IgD-negative memory B cell (primary cell): ENCODE measurements around the gene HBZ. TPM values are rescaled to one million over a fixed set of nuclear protein-coding genes. Genes with fewer than 3 reads are reported as not detected.

Experiments used
- H3K27ac Mint-ChIP-seq, 3 donors: one replicate each; pipeline ENCODE4 v1.8.0; 2020 to 2022; ENCODE audit warnings: mild to moderate bottlenecking in 3 of 3, mixed read lengths in 3 of 3, moderate library complexity in 1 of 3
- H3K27me3 Mint-ChIP-seq: one replicate; pipeline ENCODE4 v1.8.0; 2021; ENCODE audit warnings: mixed read lengths
- H3K36me3 Mint-ChIP-seq: one replicate; pipeline ENCODE4 v1.8.0; 2020; ENCODE audit warnings: mild to moderate bottlenecking, mixed read lengths
- H3K4me1 Mint-ChIP-seq, 3 donors: one replicate each; pipeline ENCODE4 v1.8.0; 2020 to 2022; ENCODE audit warnings: mixed read lengths in 3 of 3, mild to moderate bottlenecking in 1 of 3
- H3K4me3 Mint-ChIP-seq, 4 donors: one replicate each; pipeline ENCODE4 v1.8.0; 2020 to 2022; ENCODE audit warnings: mild to moderate bottlenecking in 4 of 4, mixed read lengths in 4 of 4, moderate library complexity in 3 of 4
- H3K9me3 Mint-ChIP-seq, 3 donors: one replicate each; pipeline ENCODE4 v1.8.0; 2020 to 2021; ENCODE audit warnings: mixed read lengths in 3 of 3, mild to moderate bottlenecking in 1 of 3
- polyA plus RNA-seq: library from polyadenylated mRNA; unstranded; fragments of 300-500 nt; fragmentation: Illumina TruSeq; gene quantifications from one replicate; pipeline ENCODE4 v1.2.3, GENCODE V29; 2021

The HBZ gene
- not detected for polyA plus RNA-seq

DNA sequence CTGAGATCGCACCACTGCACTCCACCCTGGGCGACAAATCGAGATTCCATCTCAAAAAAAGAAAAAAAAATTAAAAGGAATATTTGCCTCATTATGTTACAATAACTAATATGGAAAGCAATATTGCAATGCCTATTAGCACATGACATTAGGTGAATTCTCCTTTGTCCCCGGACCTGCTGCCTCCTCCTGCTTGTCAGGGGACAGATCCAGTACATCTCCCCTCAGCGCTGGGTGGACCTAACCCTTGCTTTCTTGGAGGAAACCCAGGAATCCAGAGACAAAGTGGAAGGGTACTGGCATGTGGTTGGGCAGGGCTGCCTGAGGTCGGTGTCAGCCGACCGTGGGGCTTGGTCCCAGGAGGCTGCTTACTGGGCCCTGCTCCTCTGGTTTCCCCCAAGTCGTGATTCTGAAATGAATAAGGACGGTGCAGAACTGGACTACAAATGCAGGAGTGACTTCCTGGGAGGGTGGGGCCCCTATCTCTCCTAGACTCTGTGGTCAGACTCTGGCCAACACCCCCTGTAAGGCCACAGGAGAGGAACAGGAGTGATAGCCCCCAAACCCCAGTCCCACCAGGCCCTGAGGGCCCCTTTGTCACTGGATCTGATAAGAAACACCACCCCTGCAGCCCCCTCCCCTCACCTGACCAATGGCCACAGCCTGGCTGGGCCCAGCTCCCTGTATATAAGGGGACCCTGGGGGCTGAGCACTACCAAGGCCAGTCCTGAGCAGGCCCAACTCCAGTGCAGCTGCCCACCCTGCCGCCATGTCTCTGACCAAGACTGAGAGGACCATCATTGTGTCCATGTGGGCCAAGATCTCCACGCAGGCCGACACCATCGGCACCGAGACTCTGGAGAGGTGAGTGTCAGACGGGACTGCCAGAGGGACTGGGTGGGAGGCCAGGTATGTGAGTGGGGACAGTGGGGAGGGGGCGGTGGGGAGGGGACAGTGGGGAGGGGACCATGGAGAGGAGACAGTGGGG, at the start of gene HBZ:
Gene HBZ, plus strand, starts transcription at position 504 of the 988 bp plus-strand sequence. Its CDS starts 266 bp downstream, at position 770.
- Mint-ChIP-seq H3K36me3 (peaks cover 2% of the 10 kb centered on the region), H3K9me3 (no peaks in the 10 kb centered on the region), H3K27ac (no peak within 1 kb of the TSS)

DNA sequence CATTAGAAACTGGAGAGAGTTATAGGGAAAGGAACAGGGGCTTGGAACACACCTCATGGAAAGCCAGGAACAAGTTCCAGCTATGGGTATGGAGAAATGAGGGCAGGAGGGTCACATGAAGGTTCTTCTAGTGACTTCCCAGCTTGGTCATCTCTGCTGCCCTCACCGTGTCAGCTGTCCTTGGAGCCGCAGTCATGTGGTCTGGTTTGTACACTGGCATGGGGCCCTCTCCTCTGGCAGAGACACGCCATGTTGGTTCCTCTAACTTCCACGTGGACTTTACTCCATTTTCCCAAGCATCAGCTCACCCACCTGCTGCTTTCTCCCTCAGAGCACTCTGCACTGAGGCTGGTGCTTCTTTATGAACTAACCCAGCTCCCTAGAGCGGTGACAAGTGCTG, 48.1 kb upstream of the HBZ start:
- Mint-ChIP-seq H3K4me3 (no peak overlapping the region), H3K27me3 (no peaks in the 10 kb centered on the region), H3K4me1 (peaks cover 0 to 3% (median 0%) of the 10 kb centered on the region in 3 donors), H3K36me3 (peaks cover 4% of the 10 kb centered on the region), H3K27ac (no peak overlapping the region), H3K9me3 (no peaks in the 10 kb centered on the region)

More for the DNA sequence above, at the start of gene HBZ:
- Mint-ChIP-seq H3K4me1 (peaks cover 5 to 6% (median 5%) of the 10 kb centered on the region in 3 donors), H3K4me3 (peak within 1 kb of the TSS in 2 of 4 donors; percentile 39 to 45), H3K27me3 (peaks cover 21% of the 10 kb centered on the region)

DNA sequence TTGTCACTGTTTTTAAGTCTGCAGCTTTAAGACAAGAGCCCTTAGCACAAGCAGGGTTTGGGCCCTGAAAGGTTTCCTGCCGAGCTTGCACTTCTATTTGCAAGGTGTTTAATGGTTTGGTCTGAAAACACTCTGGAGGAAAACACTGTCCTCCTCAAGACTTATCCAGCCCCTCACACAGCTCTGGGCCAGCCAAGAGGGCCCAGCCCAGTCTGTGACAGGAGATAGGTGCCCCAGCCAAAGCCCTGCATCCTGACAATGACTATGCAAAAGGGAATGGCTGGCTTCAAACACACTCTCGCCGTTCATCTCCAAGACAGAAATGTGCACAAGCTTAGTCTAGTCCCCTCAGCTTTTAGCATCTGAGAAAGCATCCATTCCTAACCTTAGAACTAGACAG, 47.5 kb upstream of the HBZ start:
- Mint-ChIP-seq H3K27ac (no peak overlapping the region), H3K9me3 (no peaks in the 10 kb centered on the region), H3K36me3 (peaks cover 4% of the 10 kb centered on the region), H3K4me1 (peaks cover 0 to 3% (median 0%) of the 10 kb centered on the region in 3 donors), H3K27me3 (no peaks in the 10 kb centered on the region), H3K4me3 (no peak overlapping the region)

DNA sequence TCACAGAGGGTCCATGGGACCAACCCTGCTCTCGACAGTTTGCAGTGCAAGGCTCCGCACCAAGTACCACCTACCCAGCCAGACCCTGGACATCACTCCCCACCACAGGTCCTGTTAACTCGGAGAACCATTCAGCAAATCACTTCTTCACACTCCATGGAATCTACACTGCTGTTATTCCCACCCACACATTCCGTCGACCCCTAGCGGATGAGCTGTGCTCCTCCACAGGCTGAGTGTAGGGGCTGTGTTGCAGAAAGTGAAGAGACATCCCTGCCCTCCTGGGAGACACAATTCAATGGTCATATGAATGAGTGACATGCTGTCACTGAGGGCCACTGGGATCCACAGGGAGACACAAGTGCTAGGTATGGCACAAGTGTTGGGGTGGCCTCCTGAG, 46.9 kb upstream of the HBZ start:
- Mint-ChIP-seq H3K27me3 (no peaks in the 10 kb centered on the region), H3K36me3 (peaks cover 4% of the 10 kb centered on the region), H3K9me3 (no peaks in the 10 kb centered on the region), H3K4me3 (no peak overlapping the region), H3K4me1 (peaks cover 0 to 3% (median 0%) of the 10 kb centered on the region in 3 donors), H3K27ac (no peak overlapping the region)

DNA sequence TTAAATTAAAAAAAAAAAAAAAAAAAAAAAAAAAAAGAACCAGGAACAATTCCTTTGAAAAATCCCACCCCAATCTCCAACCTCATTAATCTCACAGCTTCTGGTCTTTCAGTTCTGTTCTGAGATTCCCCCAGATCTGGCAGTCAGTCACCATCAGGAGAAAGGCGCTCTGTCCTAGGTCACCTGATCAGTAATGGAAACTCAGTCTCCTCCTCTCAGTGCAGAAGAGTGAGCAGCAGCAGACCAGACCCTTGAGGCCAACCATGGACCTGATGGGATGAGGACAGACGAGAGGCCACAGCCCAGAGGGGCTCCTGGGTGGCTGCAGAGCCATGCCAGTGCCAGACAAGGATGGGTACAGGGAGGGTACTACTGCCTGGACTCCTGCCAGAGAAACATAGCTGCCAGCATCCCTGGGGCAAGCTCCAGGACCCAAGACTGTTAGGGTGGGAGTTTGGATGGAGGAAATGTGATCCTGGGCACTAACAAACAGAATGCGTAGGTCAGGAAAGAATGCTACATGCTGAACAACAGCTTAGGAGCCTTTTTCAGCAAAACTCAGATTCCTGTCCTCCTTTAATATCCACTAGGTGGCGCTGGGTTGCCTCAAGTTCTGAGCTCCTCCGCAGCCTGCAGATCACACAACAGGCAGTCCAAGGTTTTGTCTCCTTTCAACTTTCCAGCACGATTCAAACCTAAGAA, 45.7 kb upstream of the HBZ start:
- H3K9me3 Mint-ChIP-seq = no peaks in the 10 kb centered on the region
- no peaks in the 10 kb centered on the region for H3K27me3 Mint-ChIP-seq
- peaks cover 0 to 3% (median 0%) of the 10 kb centered on the region in 3 donors for H3K4me1 Mint-ChIP-seq
- no peak overlapping the region for H3K4me3 Mint-ChIP-seq
- H3K27ac Mint-ChIP-seq = peak overlapping the region in 2 of 3 donors; percentile 59 to 83
- peaks cover 2% of the 10 kb centered on the region for H3K36me3 Mint-ChIP-seq

DNA sequence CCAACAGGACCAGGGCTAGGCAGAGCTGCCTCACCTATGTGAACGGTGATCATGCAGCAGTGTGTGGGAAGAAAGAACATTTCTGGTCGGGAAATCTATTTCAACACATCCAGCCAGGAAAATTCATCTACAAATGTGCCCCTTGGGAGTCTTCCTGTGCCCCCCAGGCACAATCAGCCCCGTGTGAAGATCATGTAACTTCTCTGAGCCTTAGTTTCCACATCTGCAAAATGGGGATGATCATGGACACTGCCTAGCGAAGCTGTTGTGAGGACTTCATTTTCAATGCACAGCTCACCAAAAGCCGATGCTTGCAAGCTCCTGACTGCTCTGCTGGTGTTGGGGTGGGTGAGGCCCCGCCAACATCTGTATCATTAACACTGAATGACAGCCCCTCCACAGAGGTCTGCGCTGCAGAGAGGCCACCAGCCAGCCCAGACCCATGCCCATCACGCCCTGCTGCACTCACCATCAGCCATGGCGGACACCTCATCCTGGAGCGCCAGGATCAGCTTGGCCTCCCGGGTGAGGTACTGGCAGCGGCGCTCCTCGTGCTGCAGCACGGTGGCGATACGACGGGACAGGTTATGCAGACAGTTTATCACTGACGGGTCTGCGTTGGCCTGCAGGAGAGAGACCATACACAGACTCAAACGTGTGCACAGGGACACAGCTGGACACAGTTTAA, 40.1 kb upstream of the HBZ start:
- Mint-ChIP-seq H3K27ac (no peak overlapping the region), H3K4me1 (no peaks in the 10 kb centered on the region), H3K9me3 (no peaks in the 10 kb centered on the region), H3K36me3 (peaks cover under 1% of the 10 kb centered on the region), H3K4me3 (no peak overlapping the region), H3K27me3 (no peaks in the 10 kb centered on the region)

DNA sequence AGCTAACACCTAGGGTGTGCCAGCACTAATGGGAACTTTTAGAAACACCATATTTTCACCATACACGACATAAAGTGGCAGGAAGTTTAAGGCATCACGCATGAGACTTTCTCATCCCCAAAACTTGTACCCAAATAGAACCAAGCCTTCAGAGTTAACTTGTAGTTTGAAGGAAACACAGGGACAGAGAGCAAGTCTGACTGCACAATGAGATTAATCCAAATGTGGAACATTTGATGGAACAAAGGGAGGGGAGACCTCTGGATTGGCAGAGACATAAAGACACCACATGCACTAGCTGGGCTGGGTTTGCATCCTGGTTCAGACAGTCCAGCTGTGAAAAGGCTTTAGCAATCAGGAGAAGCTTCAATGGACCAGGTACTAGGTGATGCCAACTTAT, 38.1 kb upstream of the HBZ start:
- Mint-ChIP-seq H3K4me3 (no peak overlapping the region), H3K27me3 (no peaks in the 10 kb centered on the region), H3K27ac (peak overlapping the region in 1 of 3 donors; percentile 40), H3K4me1 (peaks cover 0 to 6% (median 5%) of the 10 kb centered on the region in 3 donors), H3K9me3 (no peaks in the 10 kb centered on the region), H3K36me3 (peaks cover 1% of the 10 kb centered on the region)

DNA sequence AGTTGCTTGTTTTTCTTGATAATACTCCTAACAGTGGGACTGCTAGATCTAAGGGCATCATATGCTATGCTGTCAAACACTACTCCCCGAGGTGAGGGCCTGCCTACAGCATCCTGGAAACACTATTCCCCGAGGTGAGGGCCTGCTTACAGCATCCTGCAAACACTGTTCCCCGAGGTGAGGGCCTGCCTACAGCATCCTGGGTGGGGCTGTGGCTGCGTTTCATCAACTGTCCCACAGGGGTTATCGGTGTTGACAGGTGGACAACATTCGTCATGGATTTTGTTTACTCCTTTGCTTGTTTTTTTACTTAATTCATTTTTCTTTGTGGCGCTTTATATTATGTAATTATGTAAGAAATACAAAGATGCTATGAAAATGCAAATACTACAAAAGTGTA, 36.4 kb upstream of the HBZ start:
- H3K27me3 Mint-ChIP-seq = no peaks in the 10 kb centered on the region
- H3K4me1 Mint-ChIP-seq = peaks cover 0 to 6% (median 5%) of the 10 kb centered on the region in 3 donors
- H3K9me3 Mint-ChIP-seq = no peaks in the 10 kb centered on the region
- peaks cover 1% of the 10 kb centered on the region for H3K36me3 Mint-ChIP-seq
- H3K4me3 Mint-ChIP-seq = no peak overlapping the region
- no peak overlapping the region for H3K27ac Mint-ChIP-seq

DNA sequence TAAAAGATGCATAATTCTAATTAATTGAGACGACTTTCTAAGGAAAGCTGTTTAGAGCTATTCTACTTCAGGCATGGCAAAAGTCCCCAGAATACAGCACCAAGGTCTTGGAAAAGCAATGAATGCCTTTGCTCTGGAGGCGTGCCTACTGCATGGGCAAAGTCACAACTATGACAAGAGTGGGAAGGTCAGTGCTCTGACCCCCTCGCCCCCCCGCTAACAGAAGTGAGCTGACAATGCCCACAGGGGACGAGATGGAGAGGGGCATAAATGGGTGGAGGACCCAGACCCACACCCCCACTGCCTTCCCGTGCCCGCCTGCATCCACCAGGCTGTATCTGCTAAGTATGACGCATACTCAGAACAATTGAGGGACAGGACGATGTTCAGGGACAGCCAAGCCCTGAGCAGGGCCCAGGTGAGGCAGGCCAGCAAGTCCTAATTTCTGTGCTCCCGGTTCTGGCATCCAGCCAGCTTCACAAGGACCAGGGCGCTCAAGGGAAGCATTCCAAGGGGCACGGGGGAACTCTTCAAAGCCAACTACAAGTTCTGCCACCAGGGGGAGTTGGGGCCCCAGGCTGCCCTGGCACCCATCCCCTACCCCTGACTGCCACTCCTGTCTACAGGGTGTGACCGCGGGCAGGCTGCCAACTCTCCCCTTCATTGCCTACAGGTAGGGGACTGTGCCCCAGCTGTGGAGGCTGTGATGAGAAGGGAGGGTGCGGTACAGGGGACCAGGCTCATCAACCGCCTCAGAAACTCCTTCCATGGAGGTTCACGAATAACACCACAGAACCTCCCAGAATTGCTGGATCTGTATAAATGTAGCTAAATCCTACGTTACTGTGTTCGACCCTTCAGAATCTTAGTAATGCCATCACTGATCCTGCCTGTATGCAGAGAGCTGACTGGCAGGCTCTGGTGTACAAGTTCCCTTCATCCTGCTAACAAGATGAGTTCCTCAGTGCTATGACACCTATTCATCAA, 34.8 kb upstream of the HBZ start:
- H3K4me1 Mint-ChIP-seq = peaks cover 0 to 6% (median 5%) of the 10 kb centered on the region in 3 donors
- H3K27ac Mint-ChIP-seq = peak overlapping the region in 2 of 3 donors; percentile 31 to 46
- H3K9me3 Mint-ChIP-seq = no peaks in the 10 kb centered on the region
- H3K27me3 Mint-ChIP-seq = no peaks in the 10 kb centered on the region
- peaks cover 1% of the 10 kb centered on the region for H3K36me3 Mint-ChIP-seq
- no peak overlapping the region for H3K4me3 Mint-ChIP-seq

DNA sequence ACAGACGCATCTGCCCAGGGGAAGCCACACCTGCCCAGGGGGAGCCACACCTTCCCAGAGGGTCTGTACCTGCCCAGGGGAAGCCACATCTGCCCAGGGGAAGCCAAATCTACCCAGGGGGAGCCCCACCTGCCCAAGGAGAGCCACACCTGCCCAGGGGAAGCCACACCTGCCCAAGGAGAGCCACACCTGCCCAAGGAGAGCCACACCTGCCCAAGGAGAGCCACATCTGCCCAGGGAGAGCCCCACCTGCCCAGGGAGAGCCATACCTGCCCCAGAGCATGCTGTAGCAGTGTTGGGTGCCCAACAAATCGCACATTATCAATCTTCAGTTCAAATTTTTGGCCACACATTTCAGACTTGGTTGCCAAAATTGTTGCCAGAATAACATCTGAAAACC, 33.6 kb upstream of the HBZ start:
- peaks cover 1% of the 10 kb centered on the region for H3K36me3 Mint-ChIP-seq
- no peaks in the 10 kb centered on the region for H3K27me3 Mint-ChIP-seq
- H3K4me1 Mint-ChIP-seq = peaks cover 0 to 6% (median 5%) of the 10 kb centered on the region in 3 donors
- H3K4me3 Mint-ChIP-seq = no peak overlapping the region
- no peaks in the 10 kb centered on the region for H3K9me3 Mint-ChIP-seq
- no peak overlapping the region for H3K27ac Mint-ChIP-seq

DNA sequence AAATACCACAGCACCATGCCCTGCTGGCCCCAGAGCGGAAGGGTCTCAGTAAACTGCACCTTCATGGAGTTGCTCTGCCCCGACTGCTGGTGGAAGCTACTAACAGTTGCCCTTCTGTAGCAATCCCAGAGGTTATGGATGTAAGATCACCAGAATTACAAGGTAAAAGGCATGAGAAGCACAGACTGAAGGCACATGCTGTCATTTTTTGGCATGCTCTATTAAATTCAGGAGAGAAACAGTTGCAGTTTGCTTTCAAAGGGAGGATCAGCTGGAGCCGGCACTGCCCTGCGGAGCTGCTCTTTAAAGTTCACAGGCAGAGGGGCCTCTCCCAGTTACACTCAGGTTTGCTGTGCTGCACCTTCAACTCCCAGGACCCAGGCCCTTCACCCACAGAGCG, 33.1 kb upstream of the HBZ start:
- Mint-ChIP-seq H3K27ac (no peak overlapping the region), H3K9me3 (no peaks in the 10 kb centered on the region), H3K36me3 (peaks cover 1% of the 10 kb centered on the region), H3K4me3 (no peak overlapping the region), H3K4me1 (peaks cover 0 to 6% (median 5%) of the 10 kb centered on the region in 3 donors), H3K27me3 (no peaks in the 10 kb centered on the region)

DNA sequence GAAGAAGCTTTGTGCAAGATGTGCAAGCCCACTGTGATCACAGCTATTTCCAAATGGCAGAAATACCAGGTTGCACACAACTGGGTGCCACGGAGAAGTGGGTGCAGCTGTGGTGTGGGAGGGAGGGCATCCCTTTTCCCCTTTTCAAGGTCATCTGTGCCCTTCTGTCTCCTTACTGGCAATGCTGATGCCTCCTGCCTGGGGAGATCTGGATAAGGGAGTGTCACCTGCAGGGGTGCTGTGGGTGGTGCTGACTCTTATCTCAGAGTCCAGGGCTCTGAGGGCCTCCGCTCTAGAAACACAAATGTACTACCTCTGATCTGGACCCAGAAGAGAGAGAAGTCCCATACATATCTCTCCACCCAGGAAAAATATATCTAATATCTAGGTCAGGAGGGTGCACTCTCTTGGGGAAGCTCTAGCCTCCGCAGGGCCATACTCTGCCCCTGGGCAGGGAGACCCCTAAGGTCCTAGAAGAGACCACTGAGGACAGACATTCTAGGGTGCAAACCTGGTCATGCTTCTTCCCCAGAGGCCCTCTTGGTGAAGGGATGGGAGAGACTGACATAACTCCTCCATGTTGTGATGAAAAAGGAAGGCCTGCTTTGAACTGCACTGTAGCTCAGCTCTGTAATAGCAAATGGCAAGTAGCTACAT, 32.5 kb upstream of the HBZ start:
- H3K9me3 Mint-ChIP-seq = no peaks in the 10 kb centered on the region
- no peaks in the 10 kb centered on the region for H3K27me3 Mint-ChIP-seq
- H3K4me3 Mint-ChIP-seq = no peak overlapping the region
- peaks cover 1% of the 10 kb centered on the region for H3K36me3 Mint-ChIP-seq
- H3K27ac Mint-ChIP-seq = no peak overlapping the region
- H3K4me1 Mint-ChIP-seq = peaks cover 0 to 6% (median 5%) of the 10 kb centered on the region in 3 donors

DNA sequence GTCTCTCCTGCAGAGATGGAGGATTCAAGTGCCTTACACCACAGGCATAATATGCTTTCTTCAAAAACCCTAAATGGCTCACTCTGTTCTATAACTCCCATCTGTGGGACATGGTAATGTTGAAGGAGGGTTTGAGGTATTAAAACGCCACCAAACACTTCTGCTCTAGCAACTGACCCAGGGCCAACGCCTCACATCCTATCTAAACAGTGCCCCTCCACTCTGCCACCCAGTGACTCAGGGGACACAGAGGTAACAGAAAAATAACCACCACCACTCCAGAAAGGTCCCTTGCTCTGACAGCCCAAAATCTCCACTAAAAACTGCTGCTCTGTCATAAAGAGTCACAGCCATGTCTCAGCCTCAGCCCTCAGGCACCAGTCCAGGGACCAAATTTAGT, 31.7 kb upstream of the HBZ start:
- Mint-ChIP-seq H3K4me3 (no peak overlapping the region), H3K27me3 (no peaks in the 10 kb centered on the region), H3K36me3 (peaks cover 1% of the 10 kb centered on the region), H3K27ac (peak overlapping the region in 1 of 3 donors; percentile 59), H3K9me3 (no peaks in the 10 kb centered on the region), H3K4me1 (peaks cover 0 to 6% (median 5%) of the 10 kb centered on the region in 3 donors)
